WTC11 (cell line): ENCODE measurements around the gene CCDC57. TPM values are rescaled to one million over a fixed set of nuclear protein-coding genes. Genes with fewer than 3 reads are reported as not detected.
A peak's percentile ranks its signal among the peaks of the same experiment; 100 is the strongest.

Source experiments
- ATAC-seq: fragments of 200-7000 bp; cut with Tn5 transposase; 2 replicates; pipeline ENCODE4 v1.10.0; 2021; ENCODE audit warnings: mild to moderate bottlenecking, moderate library complexity
- CTCF ChIA-PET: fragments of 300-600 bp; sonication (Branson Sonifier 250); formaldehyde crosslinking; loops from one replicate; lab custom pipeline; 2021; ENCODE audit warnings: antibody characterized with exemption; lab: Charles Lee
- POLR2A ChIA-PET: fragments of 350-600 bp; sonication (Branson Sonifier 250); formaldehyde crosslinking; loops from one replicate; lab custom pipeline; 2021; ENCODE audit warnings: antibody characterized with exemption; lab: Charles Lee
- DNase-seq: peaks from one replicate; pipeline ENCODE4 v3.0.0; 2021; ENCODE audit warnings: low spot score
- H3K27ac Mint-ChIP-seq: 2 replicates; pipeline ENCODE4 v1.8.0; 2021; ENCODE audit warnings: mixed read lengths
- H3K27me3 Mint-ChIP-seq: 2 replicates; pipeline ENCODE4 v1.8.0; 2021; ENCODE audit warnings: low read depth, mild to moderate bottlenecking, moderate library complexity, mixed read lengths
- H3K36me3 Mint-ChIP-seq: 2 replicates; pipeline ENCODE4 v1.8.0; 2021; ENCODE audit warnings: mixed read lengths
- H3K4me1 Mint-ChIP-seq: 2 replicates; pipeline ENCODE4 v1.8.0; 2022; ENCODE audit warnings: mixed read lengths
- H3K4me3 Mint-ChIP-seq: 2 replicates; pipeline ENCODE4 v1.8.0; 2021; ENCODE audit warnings: mild to moderate bottlenecking, moderate library complexity, mixed read lengths
- H3K9me3 Mint-ChIP-seq: 2 replicates; pipeline ENCODE4 v1.8.0; 2021; ENCODE audit warnings: mixed read lengths
- ATF1 ChIP-seq: sonication (generic); formaldehyde crosslinking; IDR thresholded peaks from 2 replicates; pipeline ENCODE4 v1.8.1; 2023; ENCODE audit warnings: mild to moderate bottlenecking, moderate library complexity, missing genetic modification reagents
- CREB1 ChIP-seq: sonication (generic); formaldehyde crosslinking; IDR thresholded peaks from 2 replicates; pipeline ENCODE4 v1.8.0; 2023; ENCODE audit warnings: mild to moderate bottlenecking, missing genetic modification reagents
- ESRRA ChIP-seq: sonication (generic); formaldehyde crosslinking; IDR thresholded peaks from 2 replicates; pipeline ENCODE4 v1.8.1; 2022; ENCODE audit warnings: mild to moderate bottlenecking, missing genetic modification reagents, borderline replicate concordance
- JAZF1 ChIP-seq: fragments of 250-450 bp; sonication (Bioruptor Pico); IDR thresholded peaks from 2 replicates; pipeline ENCODE4 v1.9.0; 2021; ENCODE audit warnings: moderate library complexity, mild to moderate bottlenecking, inconsistent platforms
- JUN ChIP-seq: sonication (generic); formaldehyde crosslinking; IDR thresholded peaks from 2 replicates; pipeline ENCODE4 v1.8.0; 2023; ENCODE audit warnings: mild to moderate bottlenecking, missing genetic modification reagents
- NFATC4 ChIP-seq: fragments of 250-450 bp; sonication (Bioruptor Pico); IDR thresholded peaks from 2 replicates; pipeline ENCODE4 v1.9.0; 2021; ENCODE audit warnings: mild to moderate bottlenecking
- NFYB ChIP-seq: sonication (generic); formaldehyde crosslinking; conservative IDR thresholded peaks from 2 replicates; pipeline ENCODE4 v1.8.0; 2022; ENCODE audit warnings: low read depth, missing genetic modification reagents
- NR3C1 ChIP-seq: sonication (generic); formaldehyde crosslinking; conservative IDR thresholded peaks from 2 replicates; pipeline ENCODE4 v1.8.1; 2023; ENCODE audit warnings: low read depth, mild to moderate bottlenecking, missing genetic modification reagents
- PRDM15 ChIP-seq: sonication (generic); formaldehyde crosslinking; IDR thresholded peaks from 2 replicates; pipeline ENCODE4 v1.8.0; 2022; ENCODE audit warnings: missing genetic modification reagents
- SMAD4 ChIP-seq: sonication (generic); formaldehyde crosslinking; IDR thresholded peaks from 2 replicates; pipeline ENCODE4 v1.8.0; 2022; ENCODE audit warnings: mild to moderate bottlenecking, missing genetic modification reagents
- TP53 ChIP-seq: sonication (generic); formaldehyde crosslinking; IDR thresholded peaks from 2 replicates; pipeline ENCODE4 v1.8.1; 2023; ENCODE audit warnings: mild to moderate bottlenecking, missing genetic modification reagents
- ZBTB21 ChIP-seq: sonication (generic); formaldehyde crosslinking; IDR thresholded peaks from 2 replicates; pipeline ENCODE4 v1.8.1; 2023; ENCODE audit warnings: mild to moderate bottlenecking, missing genetic modification reagents, borderline replicate concordance
- ZNF121 ChIP-seq: sonication (generic); formaldehyde crosslinking; IDR thresholded peaks from 2 replicates; pipeline ENCODE4 v1.8.0; 2023; ENCODE audit warnings: missing genetic modification reagents
- ZNF138 ChIP-seq: sonication (generic); formaldehyde crosslinking; conservative IDR thresholded peaks from 2 replicates; pipeline ENCODE4 v1.8.1; 2022; ENCODE audit warnings: mild to moderate bottlenecking, moderate library complexity, missing genetic modification reagents
- ZNF317 ChIP-seq: sonication (generic); formaldehyde crosslinking; IDR thresholded peaks from 2 replicates; pipeline ENCODE4 v1.8.1; 2023; ENCODE audit warnings: low read depth, mild to moderate bottlenecking, moderate library complexity, missing genetic modification reagents, borderline replicate concordance
- ZSCAN18 ChIP-seq: fragments of 250-450 bp; sonication (Bioruptor Pico); IDR thresholded peaks from 2 replicates; pipeline ENCODE4 v2.1.2; 2022; ENCODE audit warnings: mild to moderate bottlenecking, moderate library complexity
- total RNA-seq: library from RNA; stranded (reverse); gene quantifications from 3 replicates; pipeline ENCODE4 v1.2.3, GENCODE V29; 2021
- TF ChIP-seq, protein P1 (sequence below): sonication (generic); formaldehyde crosslinking; IDR thresholded peaks from 2 replicates; pipeline ENCODE4 v1.8.1; 2022; ENCODE audit warnings: low read depth, mild to moderate bottlenecking, moderate library complexity, missing genetic modification reagents, borderline replicate concordance
- TF ChIP-seq, protein P2 (sequence below): sonication (generic); formaldehyde crosslinking; conservative IDR thresholded peaks from 2 replicates; pipeline ENCODE4 v1.8.1; 2023; ENCODE audit warnings: mild to moderate bottlenecking, low read depth, missing genetic modification reagents, moderate library complexity
- TF ChIP-seq, protein P3 (sequence below): sonication (generic); formaldehyde crosslinking; IDR thresholded peaks from 2 replicates; pipeline ENCODE4 v1.8.1; 2023; ENCODE audit warnings: mild to moderate bottlenecking, moderate library complexity, missing genetic modification reagents

CCDC57 gene
- total RNA-seq, 1 experiment from 2014 or later, result 20.0 TPM

- Mint-ChIP-seq H3K27me3 (no peaks in the 10 kb centered on the region), H3K27ac (no peak overlapping the region), H3K4me1 (peaks cover 46% of the 10 kb centered on the region), H3K9me3 (no peaks in the 10 kb centered on the region)
- POLR2A ChIA-PET, result interaction anchor here (1.0 kb wide), 1 partner anchor 64 kb away, joined by 3 read pairs; the partner anchor contains the start of gene DCXR
- no peak for DNase-seq
- ATAC-seq, result no peak
- CTCF ChIA-PET, result interaction anchor here (0.7 to 2.8 kb wide), 4 partner anchors 51 to 134 kb away, joined by 3 to 18 read pairs (median 3); partner anchors contain the start of gene RAC3
- TF ChIP-seq ZNF121 (CRISPR knock-in tag), result 0 out of 2 replicates have a peak, but pooled peaks have one; percentile 8
- no peak for TF ChIP-seq CREB1 (CRISPR knock-in tag)
- TF ChIP-seq, all 79 proteins: peak for 1
- no peak overlapping the region for H3K4me3 Mint-ChIP-seq
- H3K36me3 Mint-ChIP-seq, result no peaks in the 10 kb centered on the region
Measured at GRCh38 chr17:82101767-82102679, 110.6 kb downstream of the CCDC57 start.

DNA sequence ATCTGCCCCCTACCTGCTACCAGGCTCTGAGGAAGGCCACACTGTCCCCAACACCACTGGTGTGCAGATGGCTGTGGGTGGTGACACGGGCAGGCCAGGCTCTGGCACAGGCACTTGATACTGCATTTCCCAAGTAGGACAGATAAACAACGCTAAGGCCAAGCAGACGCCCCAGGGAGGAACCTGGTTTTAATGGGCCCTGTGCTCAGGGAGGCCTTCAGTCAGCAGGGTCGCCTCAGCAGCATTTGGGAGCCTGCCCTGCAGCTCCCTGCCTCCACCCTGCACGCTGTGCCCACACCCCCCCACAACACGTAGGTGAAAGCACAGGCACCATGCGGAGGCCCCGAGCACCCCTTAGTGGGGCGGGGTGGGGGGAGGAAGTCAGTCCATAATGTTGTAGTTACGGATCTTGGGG is 111.3 kb downstream of the CCDC57 start:
- H3K36me3 Mint-ChIP-seq, result no peaks in the 10 kb centered on the region
- H3K4me1 Mint-ChIP-seq, result peaks cover 41% of the 10 kb centered on the region
- ATAC-seq, result no peak
- no peaks in the 10 kb centered on the region for H3K9me3 Mint-ChIP-seq
- DNase-seq, result no peak
- H3K27me3 Mint-ChIP-seq, result no peaks in the 10 kb centered on the region
- CTCF ChIA-PET, result interaction anchor here (0.8 to 1.3 kb wide), 2 partner anchors 71 to 135 kb away, joined by 3 read pairs; no protein-coding TSS in a partner anchor
- no peak overlapping the region for H3K27ac Mint-ChIP-seq
- POLR2A ChIA-PET, result interaction anchor here (1.0 kb wide), 1 partner anchor 64 kb away, joined by 3 read pairs; the partner anchor contains the start of gene DCXR
- H3K4me3 Mint-ChIP-seq, result no peak overlapping the region
- TF ChIP-seq PRDM15, result no peak
- TF ChIP-seq JUN, result no peak
- no peak for TF ChIP-seq SMAD4 (CRISPR knock-in tag)
- TF ChIP-seq TP53 (CRISPR knock-in tag), result no peak
- TF ChIP-seq ZBTB21, result no peak
- TF ChIP-seq, protein P1, sequence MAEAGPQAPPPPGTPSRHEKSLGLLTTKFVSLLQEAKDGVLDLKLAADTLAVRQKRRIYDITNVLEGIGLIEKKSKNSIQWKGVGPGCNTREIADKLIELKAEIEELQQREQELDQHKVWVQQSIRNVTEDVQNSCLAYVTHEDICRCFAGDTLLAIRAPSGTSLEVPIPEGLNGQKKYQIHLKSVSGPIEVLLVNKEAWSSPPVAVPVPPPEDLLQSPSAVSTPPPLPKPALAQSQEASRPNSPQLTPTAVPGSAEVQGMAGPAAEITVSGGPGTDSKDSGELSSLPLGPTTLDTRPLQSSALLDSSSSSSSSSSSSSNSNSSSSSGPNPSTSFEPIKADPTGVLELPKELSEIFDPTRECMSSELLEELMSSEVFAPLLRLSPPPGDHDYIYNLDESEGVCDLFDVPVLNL (CRISPR knock-in tag), result no peak
- TF ChIP-seq ZNF138 (CRISPR knock-in tag), result no peak
- no peak for TF ChIP-seq ZSCAN18 (CRISPR knock-in tag)
- TF ChIP-seq ZNF317, result no peak
- TF ChIP-seq JAZF1 (CRISPR knock-in tag), result no peak
- TF ChIP-seq ESRRA (CRISPR knock-in tag), result no peak
- no peak for TF ChIP-seq ATF1 (CRISPR knock-in tag)
- no peak for TF ChIP-seq ZNF121 (CRISPR knock-in tag)
- no peak for TF ChIP-seq NR3C1
- TF ChIP-seq, protein P2, sequence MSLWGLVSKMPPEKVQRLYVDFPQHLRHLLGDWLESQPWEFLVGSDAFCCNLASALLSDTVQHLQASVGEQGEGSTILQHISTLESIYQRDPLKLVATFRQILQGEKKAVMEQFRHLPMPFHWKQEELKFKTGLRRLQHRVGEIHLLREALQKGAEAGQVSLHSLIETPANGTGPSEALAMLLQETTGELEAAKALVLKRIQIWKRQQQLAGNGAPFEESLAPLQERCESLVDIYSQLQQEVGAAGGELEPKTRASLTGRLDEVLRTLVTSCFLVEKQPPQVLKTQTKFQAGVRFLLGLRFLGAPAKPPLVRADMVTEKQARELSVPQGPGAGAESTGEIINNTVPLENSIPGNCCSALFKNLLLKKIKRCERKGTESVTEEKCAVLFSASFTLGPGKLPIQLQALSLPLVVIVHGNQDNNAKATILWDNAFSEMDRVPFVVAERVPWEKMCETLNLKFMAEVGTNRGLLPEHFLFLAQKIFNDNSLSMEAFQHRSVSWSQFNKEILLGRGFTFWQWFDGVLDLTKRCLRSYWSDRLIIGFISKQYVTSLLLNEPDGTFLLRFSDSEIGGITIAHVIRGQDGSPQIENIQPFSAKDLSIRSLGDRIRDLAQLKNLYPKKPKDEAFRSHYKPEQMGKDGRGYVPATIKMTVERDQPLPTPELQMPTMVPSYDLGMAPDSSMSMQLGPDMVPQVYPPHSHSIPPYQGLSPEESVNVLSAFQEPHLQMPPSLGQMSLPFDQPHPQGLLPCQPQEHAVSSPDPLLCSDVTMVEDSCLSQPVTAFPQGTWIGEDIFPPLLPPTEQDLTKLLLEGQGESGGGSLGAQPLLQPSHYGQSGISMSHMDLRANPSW (CRISPR knock-in tag), result no peak
- TF ChIP-seq NFYB, result no peak
- no peak for TF ChIP-seq NFATC4 (CRISPR knock-in tag)
- TF ChIP-seq, protein P3, sequence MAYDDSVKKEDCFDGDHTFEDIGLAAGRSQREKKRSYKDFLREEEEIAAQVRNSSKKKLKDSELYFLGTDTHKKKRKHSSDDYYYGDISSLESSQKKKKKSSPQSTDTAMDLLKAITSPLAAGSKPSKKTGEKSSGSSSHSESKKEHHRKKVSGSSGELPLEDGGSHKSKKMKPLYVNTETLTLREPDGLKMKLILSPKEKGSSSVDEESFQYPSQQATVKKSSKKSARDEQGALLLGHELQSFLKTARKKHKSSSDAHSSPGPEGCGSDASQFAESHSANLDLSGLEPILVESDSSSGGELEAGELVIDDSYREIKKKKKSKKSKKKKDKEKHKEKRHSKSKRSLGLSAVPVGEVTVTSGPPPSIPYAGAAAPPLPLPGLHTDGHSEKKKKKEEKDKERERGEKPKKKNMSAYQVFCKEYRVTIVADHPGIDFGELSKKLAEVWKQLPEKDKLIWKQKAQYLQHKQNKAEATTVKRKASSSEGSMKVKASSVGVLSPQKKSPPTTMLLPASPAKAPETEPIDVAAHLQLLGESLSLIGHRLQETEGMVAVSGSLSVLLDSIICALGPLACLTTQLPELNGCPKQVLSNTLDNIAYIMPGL, result no peak
